CD14-positive monocyte (primary cell): ENCODE results near the gene URB2. TPM values are rescaled to one million over a fixed set of nuclear protein-coding genes. Genes with fewer than 3 reads are reported as not detected.
A peak's percentile ranks its signal among the peaks of the same experiment; 100 is the strongest.

ENCODE experiments used
- DNase-seq, 3 donors: peaks; one replicate each; pipeline ENCODE4 v3.0.0-alpha.2; 2011 to 2022
- H2AFZ ChIP-seq: 2 replicates; pipeline ENCODE4 v1.6.0; 2012; ENCODE audit warnings: mild to moderate bottlenecking, low read depth, low read length, inconsistent platforms; ENCODE audit not compliant: insufficient read depth, poor library complexity, severe bottlenecking
- H3K27ac ChIP-seq, 2 donors: 1 replicate in 1 of 2; 2 replicates in 1 of 2; pipeline ENCODE4 v1.5.1; 2012 to 2013; ENCODE audit warnings: low read length in 2 of 2, control low read depth in 1 of 2, inconsistent platforms in 1 of 2, low read depth in 1 of 2, mild to moderate bottlenecking in 1 of 2
- H3K27me3 ChIP-seq, 2 donors: one replicate each; pipeline versions ENCODE4 v1.6.0 to v1.6.1; 2011 to 2013; ENCODE audit warnings: low read length in 2 of 2; ENCODE audit not compliant: control insufficient read depth in 2 of 2, insufficient read depth in 2 of 2
- H3K36me3 ChIP-seq, 2 donors: replicated peaks in 1 of 2; 1 replicate in 1 of 2; 2 replicates in 1 of 2; pipeline versions ENCODE4 v1.5.1 to v1.6.1; 2012 to 2013; ENCODE audit warnings: low read length in 2 of 2, control low read depth in 1 of 2, inconsistent platforms in 1 of 2, mild to moderate bottlenecking in 1 of 2; ENCODE audit not compliant: insufficient read depth in 2 of 2, control insufficient read depth in 1 of 2
- H3K4me1 ChIP-seq, 2 donors: 1 replicate in 1 of 2; 2 replicates in 1 of 2; pipeline versions ENCODE4 v1.5.1 to v1.6.1; 2012 to 2013; ENCODE audit warnings: low read length in 2 of 2, control low read depth in 1 of 2, inconsistent platforms in 1 of 2, mild to moderate bottlenecking in 1 of 2, moderate library complexity in 1 of 2; ENCODE audit not compliant: insufficient read depth in 2 of 2, control insufficient read depth in 1 of 2
- H3K4me2 ChIP-seq: replicated peaks from 2 replicates; pipeline ENCODE3; 2012; ENCODE audit warnings: low read length, moderate library complexity, mild to moderate bottlenecking; ENCODE audit not compliant: poor library complexity, severe bottlenecking; ENCODE audit errors: extremely low read depth
- H3K4me3 ChIP-seq, 3 experiments: fragments of 200-600 bp in 1 of 3; sonication (generic) in 1 of 3; replicated peaks in 1 of 3; 1 replicate in 2 of 3; 2 replicates in 1 of 3; pipeline ENCODE4 v1.5.1; 2011 to 2013; ENCODE audit warnings: low read length in 3 of 3, mild to moderate bottlenecking in 3 of 3, control low read depth in 2 of 3, low read depth in 2 of 3, inconsistent platforms in 1 of 3, moderate library complexity in 1 of 3
- H3K79me2 ChIP-seq: 2 replicates; pipeline ENCODE4 v1.6.0; 2012; ENCODE audit warnings: mild to moderate bottlenecking, control low read depth, inconsistent platforms, low read length, moderate library complexity; ENCODE audit not compliant: insufficient read depth
- H3K9ac ChIP-seq: 2 replicates; pipeline ENCODE4 v1.6.0; 2017; ENCODE audit warnings: low read length, mild to moderate bottlenecking; ENCODE audit not compliant: insufficient read depth, poor library complexity, severe bottlenecking
- H3K9me3 ChIP-seq, 2 donors: replicated peaks in 1 of 2; 1 replicate in 1 of 2; 2 replicates in 1 of 2; pipeline versions ENCODE4 v1.5.1 to v1.6.1; 2012 to 2013; ENCODE audit warnings: low read length in 2 of 2, control low read depth in 1 of 2; ENCODE audit not compliant: control insufficient read depth in 1 of 2, insufficient read depth in 1 of 2
- H4K20me1 ChIP-seq: 2 replicates; pipeline ENCODE4 v1.6.0; 2012; ENCODE audit warnings: mild to moderate bottlenecking, low read length, control low read depth, moderate library complexity; ENCODE audit not compliant: insufficient read depth
- H3K27ac Mint-ChIP-seq, 7 donors: one replicate each; pipeline ENCODE4 v1.8.0; 2020; ENCODE audit warnings: mild to moderate bottlenecking in 7 of 7, mixed read lengths in 7 of 7, moderate library complexity in 6 of 7, inconsistent platforms in 2 of 7
- H3K27me3 Mint-ChIP-seq, 3 donors: one replicate each; pipeline ENCODE4 v1.8.0; 2021 to 2022; ENCODE audit warnings: low read depth in 3 of 3, mild to moderate bottlenecking in 3 of 3, mixed read lengths in 3 of 3, moderate library complexity in 3 of 3, inconsistent platforms in 1 of 3
- H3K36me3 Mint-ChIP-seq, 2 donors: one replicate each; pipeline ENCODE4 v1.8.0; 2020; ENCODE audit warnings: mixed read lengths in 2 of 2, inconsistent platforms in 1 of 2, mild to moderate bottlenecking in 1 of 2
- H3K4me1 Mint-ChIP-seq: one replicate; pipeline ENCODE4 v1.8.0; 2020; ENCODE audit warnings: mild to moderate bottlenecking, mixed read lengths
- H3K4me3 Mint-ChIP-seq, 2 donors: one replicate each; pipeline ENCODE4 v1.8.0; 2020; ENCODE audit warnings: mild to moderate bottlenecking in 2 of 2, mixed read lengths in 2 of 2, moderate library complexity in 1 of 2
- H3K9me3 Mint-ChIP-seq, 7 donors: one replicate each; pipeline ENCODE4 v1.8.0; 2020 to 2022; ENCODE audit warnings: mixed read lengths in 7 of 7, mild to moderate bottlenecking in 6 of 7, moderate library complexity in 6 of 7, inconsistent platforms in 2 of 7
- CTCF ChIP-seq: fragments of 200-600 bp; IDR thresholded peaks from one replicate; pipeline ENCODE4 v1.8.0; 2022; ENCODE audit warnings: antibody characterized with exemption, mild to moderate bottlenecking
- WGBS: methylation state at CpG from one replicate; pipeline ENCODE4 v1.1.5; 2013; ENCODE audit warnings: missing lambda C conversion rate; ENCODE audit not compliant: insufficient coverage; 5-methylcytosine and 5-hydroxymethylcytosine counted together
- intact Hi-C, 2 donors: fragments of 100-400 bp; cut with micrococcal nuclease; formaldehyde crosslinking; loops; one replicate each; pipeline versions ENCODE4 v1.15.0 to v1.15.1; 2023
- polyA plus RNA-seq, 3 donors: library from polyadenylated mRNA; depleted of rRNA in 1 of 3; unstranded in 2 of 3; stranded (reverse) in 1 of 3; fragments of 300-500 nt in 2 of 3; fragments of >200 nt in 1 of 3; fragmentation: Illumina TruSeq in 2 of 3; gene quantifications; 1 replicate in 2 of 3; 2 replicates in 1 of 3; pipeline ENCODE4 v1.2.3, GENCODE V29; 2012 to 2021

Gene URB2
- polyA plus RNA-seq, 3 donors, result 0.79 to 2.8 (median 1.5) TPM

DNA sequence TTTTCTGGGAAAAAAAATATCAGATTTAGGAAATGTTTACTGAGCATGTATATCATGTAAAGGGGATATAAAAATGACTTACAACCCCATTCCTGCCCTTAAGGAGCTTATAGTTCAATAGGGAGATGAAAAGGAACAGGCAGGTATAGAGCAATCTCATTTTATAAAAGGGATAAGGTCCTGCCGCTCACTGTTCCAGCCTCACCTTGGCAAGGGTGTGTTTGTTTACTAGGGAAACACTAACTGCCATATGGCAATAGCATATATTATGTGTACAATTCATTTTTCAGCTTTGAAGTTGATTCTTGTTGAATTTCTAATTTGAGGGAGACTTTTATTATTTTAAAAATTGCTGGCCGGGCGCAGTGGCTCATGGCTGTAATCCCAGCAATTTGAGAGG, 25.5 kb downstream of the URB2 start:
- Histone ChIP-seq H3K79me2 (no peaks in the 10 kb centered on the region), H2AFZ (no peak overlapping the region), H3K9me3 (no peaks in the 10 kb centered on the region), H3K4me1 (no peaks in the 10 kb centered on the region), H3K27me3 (no peaks in the 10 kb centered on the region), H4K20me1 (no peaks in the 10 kb centered on the region), H3K4me3 (no peak overlapping the region), H3K9ac (no peak overlapping the region), H3K36me3 (peaks cover 68 to 100% of the 10 kb centered on the region in 2 donors), H3K4me2 (no peak overlapping the region), H3K27ac (no peak overlapping the region)
- no peaks in the 10 kb centered on the region for H3K4me1 Mint-ChIP-seq
- WGBS, result no CpG with 5 or more reads among the region's 3 CpGs
- no peak for DNase-seq
- H3K9me3 Mint-ChIP-seq, result no peaks in the 10 kb centered on the region
- H3K27me3 Mint-ChIP-seq, result peaks cover 0 to 3% (median 0%) of the 10 kb centered on the region in 3 donors
- no peak overlapping the region for H3K4me3 Mint-ChIP-seq
- no peak overlapping the region for H3K27ac Mint-ChIP-seq
- intact Hi-C loops, result no loop called here
- TF ChIP-seq CTCF, result no peak
- peaks cover 68 to 76% of the 10 kb centered on the region in 2 donors for H3K36me3 Mint-ChIP-seq

DNA sequence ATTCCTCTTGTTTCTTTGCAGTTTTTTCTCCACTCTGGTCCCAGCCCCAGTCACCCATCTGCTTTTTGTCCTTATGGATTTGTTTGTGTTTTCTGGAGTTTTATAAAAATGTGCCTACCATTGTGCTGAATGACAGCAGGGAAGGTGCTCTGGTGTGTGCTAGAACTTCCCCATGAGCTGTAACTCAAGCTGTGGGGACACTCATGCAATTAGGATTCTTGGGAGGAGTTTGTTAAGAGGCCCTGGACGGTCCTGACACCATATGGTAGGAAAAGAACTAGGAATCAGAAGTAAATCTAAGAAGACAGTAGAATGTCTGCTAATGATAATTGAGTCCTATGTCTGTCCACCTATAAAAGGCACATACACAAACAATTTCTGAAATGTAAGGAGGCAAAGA, 27.4 kb downstream of the URB2 start:
- peak overlapping the region in 1 of 7 donors; percentile 83 for H3K27ac Mint-ChIP-seq
- Histone ChIP-seq H4K20me1 (no peaks in the 10 kb centered on the region), H3K9ac (no peak overlapping the region), H3K4me2 (no peak overlapping the region), H3K4me1 (no peaks in the 10 kb centered on the region), H3K4me3 (no peak overlapping the region), H2AFZ (no peak overlapping the region), H3K27me3 (no peaks in the 10 kb centered on the region), H3K27ac (no peak overlapping the region), H3K36me3 (peaks cover 54 to 100% of the 10 kb centered on the region in 2 donors), H3K79me2 (no peaks in the 10 kb centered on the region), H3K9me3 (no peaks in the 10 kb centered on the region)
- peaks cover 0 to 3% (median 0%) of the 10 kb centered on the region in 3 donors for H3K27me3 Mint-ChIP-seq
- no peak overlapping the region for H3K4me3 Mint-ChIP-seq
- H3K4me1 Mint-ChIP-seq, result no peaks in the 10 kb centered on the region
- TF ChIP-seq CTCF, result no peak
- no peak for DNase-seq
- H3K36me3 Mint-ChIP-seq, result peaks cover 68 to 74% of the 10 kb centered on the region in 2 donors
- intact Hi-C loops, result no loop called here
- WGBS, result no CpG with 5 or more reads among the region's 1 CpG
- no peaks in the 10 kb centered on the region for H3K9me3 Mint-ChIP-seq
